GM23248 (cell line): ENCODE data around the gene TYMP.

Experiments
- EZH2 ChIP-seq: fragments of 200-600 bp; sonication (generic); IDR thresholded peaks from 2 replicates; pipeline ENCODE4 v1.6.1; 2018; ENCODE audit warnings: antibody characterized with exemption, mild to moderate bottlenecking; ENCODE audit not compliant: insufficient read depth, poor library complexity, severe bottlenecking
- EZH2phosphoT487 ChIP-seq: fragments of 200-600 bp; sonication (generic); IDR thresholded peaks from 2 replicates; pipeline ENCODE4 v1.6.1; 2018; ENCODE audit warnings: antibody characterized with exemption, moderate library complexity, mild to moderate bottlenecking, low read depth; ENCODE audit not compliant: insufficient read depth

DNA sequence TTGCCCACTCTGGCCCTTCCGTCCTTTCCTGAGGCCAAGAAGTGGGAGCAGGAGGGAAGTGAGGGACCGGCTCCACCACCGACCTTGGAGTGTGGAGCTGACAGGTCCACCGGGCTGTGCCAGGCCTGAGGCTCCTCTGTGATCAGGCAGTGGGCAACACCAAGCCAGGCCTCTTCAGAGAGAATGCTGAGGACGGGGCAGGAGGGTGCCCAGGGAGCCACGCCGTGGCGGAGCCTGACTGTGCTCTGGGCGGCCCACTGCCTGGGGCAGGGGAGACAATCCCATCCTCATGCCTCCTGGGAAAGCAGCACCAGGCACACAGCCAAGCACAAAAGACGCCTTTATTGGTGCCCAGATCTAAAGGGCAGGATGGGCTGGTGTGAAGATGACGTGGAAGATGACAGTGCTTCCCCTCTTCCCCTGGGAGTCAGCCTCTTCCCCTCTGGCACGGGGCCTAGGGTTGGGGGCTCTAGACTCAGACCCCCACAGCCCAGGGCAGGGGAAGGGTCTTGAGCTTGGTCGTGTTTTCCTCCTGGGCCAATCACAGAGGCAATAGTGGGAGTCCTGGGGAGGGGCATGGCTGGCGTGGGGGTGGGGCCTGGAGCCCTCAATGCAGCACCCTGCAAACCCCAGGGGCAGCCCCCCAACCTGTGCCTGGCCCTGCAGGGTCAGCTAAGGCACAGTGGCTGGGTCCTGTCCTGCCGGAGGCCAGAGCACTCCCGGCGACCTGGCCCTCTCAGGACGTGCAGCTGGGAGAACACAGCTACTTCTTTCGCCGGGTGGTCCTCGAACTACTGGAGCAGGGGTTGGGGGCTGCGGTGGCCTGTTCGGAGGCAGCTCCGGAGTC is 27.0 kb downstream of the TYMP start:
- no peak for TF ChIP-seq EZH2phosphoT487
- TF ChIP-seq EZH2 = no peak
